ENCODE measurements around the gene ARMC9. TPM values are rescaled to one million over a fixed set of nuclear protein-coding genes. Genes with fewer than 3 reads are reported as not detected.
A peak's percentile ranks its signal among the peaks of the same experiment; 100 is the strongest.

ARMC9 gene
- total RNA-seq, 2 donors from 2014 or later = 1.6 to 2.0 TPM

DNA sequence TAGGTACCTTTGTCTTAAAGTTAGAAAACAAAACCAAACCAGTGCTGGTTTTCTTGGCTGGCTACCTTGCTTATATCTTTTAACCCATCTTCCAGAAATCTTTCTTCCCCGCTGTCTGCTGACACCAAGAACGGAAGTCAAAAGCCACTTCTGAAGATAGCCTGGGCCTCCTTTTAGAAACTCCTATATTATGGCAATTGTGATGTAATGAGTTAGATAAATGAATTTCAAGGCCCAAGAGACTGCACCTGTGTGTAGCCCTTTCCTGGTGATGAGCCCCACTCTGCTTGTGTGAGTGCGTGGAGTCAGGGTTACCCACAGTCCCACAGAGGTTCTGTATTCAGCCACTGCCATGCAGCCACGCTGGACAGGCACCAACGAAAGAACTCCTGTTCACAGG is 60.7 kb downstream of the ARMC9 start:
- Mint-ChIP-seq H3K9me3 (no peaks in the 10 kb centered on the region), H3K36me3 (ENCODE audit: low read depth) (no peaks in the 10 kb centered on the region), H3K27me3 (peaks cover 14% of the 10 kb centered on the region), H3K27ac (no peak overlapping the region), H3K4me3 (no peak overlapping the region), H3K4me1 (peaks cover 4% of the 10 kb centered on the region)
- ATAC-seq (replicated peaks) = peak; percentile 11

DNA sequence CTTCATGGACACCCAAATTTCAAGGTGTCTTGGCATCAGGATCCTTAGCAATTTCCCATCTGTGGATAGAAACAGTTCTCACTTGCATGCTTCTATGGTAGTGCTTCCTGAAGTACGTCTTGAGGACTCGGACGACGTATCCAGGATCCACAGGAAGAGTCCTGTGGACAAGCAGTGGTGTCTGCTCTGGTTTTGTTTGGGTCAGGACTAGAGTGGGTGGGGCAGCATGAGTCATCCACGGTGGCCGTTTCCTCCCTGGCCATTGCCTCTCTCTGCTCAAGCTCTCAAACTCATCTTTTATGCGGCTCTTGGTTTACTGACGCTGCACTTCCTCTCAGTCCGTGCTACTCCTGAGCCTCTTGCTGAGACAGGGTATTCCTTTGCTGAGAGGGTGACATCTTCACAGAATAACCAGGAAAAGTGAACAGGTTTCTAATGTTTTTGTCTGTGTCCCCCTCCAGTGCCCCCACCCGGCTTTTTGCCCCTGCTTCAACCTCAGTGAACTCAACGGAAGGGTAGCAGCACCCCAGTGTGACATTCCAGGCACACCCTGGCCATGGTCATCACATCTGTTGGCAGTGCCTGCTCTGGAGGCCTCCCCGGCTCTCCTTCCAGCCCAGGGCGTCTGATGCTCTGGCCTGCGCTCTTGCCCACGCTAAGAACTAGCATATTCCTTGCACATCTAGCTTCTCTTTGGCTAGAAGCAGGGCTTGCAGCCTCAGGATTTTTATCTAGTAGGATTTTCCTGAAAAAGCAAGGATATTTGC is 62.2 kb downstream of the ARMC9 start:
- ATAC-seq (replicated peaks) = no peak
- Mint-ChIP-seq H3K36me3 (ENCODE audit: low read depth) (no peaks in the 10 kb centered on the region), H3K27me3 (peaks cover 14% of the 10 kb centered on the region), H3K4me1 (peaks cover 4% of the 10 kb centered on the region), H3K9me3 (no peaks in the 10 kb centered on the region), H3K4me3 (no peak overlapping the region), H3K27ac (no peak overlapping the region)

DNA sequence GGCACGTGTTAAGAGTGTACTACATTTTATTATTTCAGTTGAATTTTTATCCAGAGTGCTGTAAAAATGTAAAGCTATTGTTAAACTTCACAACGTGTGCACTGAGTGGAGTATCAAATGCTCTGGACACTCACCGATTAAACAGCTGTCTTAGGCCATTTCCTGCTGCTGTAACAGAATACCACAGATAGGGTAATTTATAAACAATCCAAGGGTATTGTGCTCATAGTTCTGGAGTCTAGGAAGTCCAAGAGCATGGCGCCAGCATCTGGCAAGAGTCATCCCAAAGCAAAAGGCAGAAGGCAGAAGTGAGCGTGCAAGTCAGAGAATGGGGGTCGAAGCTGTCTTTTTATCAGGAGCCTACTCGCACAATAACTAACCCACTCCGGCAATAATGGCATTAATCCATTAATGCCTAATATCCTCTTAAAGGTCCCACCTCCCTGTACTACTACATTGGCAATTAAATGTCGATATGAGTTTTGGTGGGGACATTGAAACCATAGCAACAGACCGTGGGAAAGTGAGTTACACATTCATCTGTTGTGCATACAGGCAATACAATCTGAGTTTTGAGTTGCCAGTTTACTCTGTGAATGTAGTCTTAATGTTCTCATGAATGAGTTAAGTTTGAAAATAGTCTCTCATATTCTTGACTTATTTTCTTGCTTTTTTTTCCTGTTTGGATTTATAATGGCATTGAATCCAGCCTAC is 64.8 kb downstream of the ARMC9 start:
- Mint-ChIP-seq H3K27ac (no peak overlapping the region), H3K27me3 (peaks cover 9% of the 10 kb centered on the region), H3K9me3 (no peaks in the 10 kb centered on the region), H3K36me3 (ENCODE audit: low read depth) (no peaks in the 10 kb centered on the region), H3K4me3 (no peak overlapping the region), H3K4me1 (peaks cover 4% of the 10 kb centered on the region)
- no peak for ATAC-seq (replicated peaks)

DNA sequence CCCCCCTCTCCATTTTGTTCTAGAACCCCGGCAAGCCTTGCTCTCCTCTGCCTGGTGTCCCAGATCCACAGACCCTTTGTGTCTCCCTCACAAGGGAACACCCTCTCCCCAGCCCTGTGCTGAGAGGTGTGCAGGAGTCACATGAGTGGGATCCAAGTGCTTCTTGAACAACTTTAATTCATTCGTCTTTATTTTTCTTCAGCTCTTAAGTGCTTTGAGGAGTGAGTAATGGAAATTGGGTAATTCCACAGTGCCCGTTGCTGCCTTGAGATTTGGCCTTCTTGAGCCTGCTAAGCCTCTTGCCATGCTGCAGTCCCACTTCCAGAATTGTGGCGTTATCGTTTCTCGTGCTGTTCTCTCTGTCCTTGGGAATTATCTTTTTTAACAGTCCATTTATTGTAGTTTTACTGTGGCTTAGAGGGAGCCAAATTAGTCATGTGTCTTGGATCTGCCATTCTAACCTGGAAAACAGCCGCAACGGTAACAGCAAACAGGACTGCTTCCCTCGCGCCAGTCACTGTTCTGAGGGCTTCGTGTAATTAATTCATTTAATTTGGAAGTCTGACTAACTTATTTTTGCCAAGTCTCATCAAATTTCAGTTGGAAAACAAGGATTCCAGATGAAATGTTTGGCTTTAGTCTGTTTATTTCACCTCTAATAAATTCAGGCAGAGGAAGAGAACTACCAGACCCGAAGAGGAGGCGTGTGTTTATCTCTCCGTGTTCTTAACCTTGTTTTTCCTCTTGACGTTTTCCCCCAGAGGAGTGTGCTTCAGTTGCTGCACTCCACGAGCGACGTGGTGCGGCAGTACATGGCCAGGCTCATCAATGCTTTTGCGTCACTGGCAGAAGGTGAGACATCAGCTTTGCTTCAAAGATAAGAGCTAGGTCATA is 72.0 kb downstream of the ARMC9 start:
- no peaks in the 10 kb centered on the region for H3K4me1 Mint-ChIP-seq
- H3K9me3 Mint-ChIP-seq = no peaks in the 10 kb centered on the region
- H3K27me3 Mint-ChIP-seq = peaks cover 9% of the 10 kb centered on the region
- H3K27ac Mint-ChIP-seq = no peak overlapping the region
- H3K36me3 Mint-ChIP-seq (ENCODE audit: low read depth) = no peaks in the 10 kb centered on the region
- no peak overlapping the region for H3K4me3 Mint-ChIP-seq
- no peak for ATAC-seq (replicated peaks)

DNA sequence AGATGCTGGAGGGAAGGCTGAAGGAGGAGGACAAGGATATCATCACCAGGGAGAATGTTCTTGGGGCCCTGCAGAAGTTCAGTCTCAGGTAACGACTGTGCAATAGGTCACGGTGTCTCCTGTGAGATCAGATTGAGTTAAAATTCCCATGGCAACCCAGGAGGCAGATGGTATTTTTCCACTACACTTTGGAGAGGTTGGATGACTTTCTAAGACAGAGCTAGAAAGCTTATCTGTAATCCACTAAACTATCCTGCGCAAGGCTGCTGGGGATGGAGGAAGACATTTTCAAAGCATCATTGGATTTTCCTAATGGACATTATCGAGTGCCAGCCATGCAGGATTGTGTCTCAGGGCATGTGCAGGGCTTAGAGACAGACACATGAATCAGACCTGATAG is 74.6 kb downstream of the ARMC9 start:
- Mint-ChIP-seq H3K27me3 (peaks cover 12% of the 10 kb centered on the region), H3K36me3 (ENCODE audit: low read depth) (no peaks in the 10 kb centered on the region), H3K27ac (no peak overlapping the region), H3K4me3 (no peak overlapping the region), H3K4me1 (peaks cover 9% of the 10 kb centered on the region), H3K9me3 (no peaks in the 10 kb centered on the region)
- no peak for ATAC-seq (replicated peaks)

DNA sequence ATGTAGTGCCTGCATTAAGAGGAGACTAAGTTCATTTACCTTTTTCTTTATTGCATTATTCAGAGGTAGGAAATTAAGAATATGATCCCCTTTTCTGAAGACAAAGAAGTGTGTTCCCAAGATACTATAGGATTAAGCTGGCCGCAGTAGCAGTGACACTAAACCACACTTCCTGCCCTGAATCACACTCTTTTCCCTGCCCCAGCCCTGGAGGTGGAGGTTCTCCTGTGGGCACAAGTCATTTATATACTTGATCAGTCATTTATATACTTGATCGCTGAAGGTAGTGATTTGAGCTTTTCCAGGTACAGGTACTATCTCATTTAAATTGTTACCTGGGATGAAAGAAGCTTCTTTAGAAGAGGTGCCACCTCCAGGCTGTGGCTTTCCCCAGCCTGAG is 78.6 kb downstream of the ARMC9 start:
- peaks cover 24% of the 10 kb centered on the region for H3K27me3 Mint-ChIP-seq

DNA sequence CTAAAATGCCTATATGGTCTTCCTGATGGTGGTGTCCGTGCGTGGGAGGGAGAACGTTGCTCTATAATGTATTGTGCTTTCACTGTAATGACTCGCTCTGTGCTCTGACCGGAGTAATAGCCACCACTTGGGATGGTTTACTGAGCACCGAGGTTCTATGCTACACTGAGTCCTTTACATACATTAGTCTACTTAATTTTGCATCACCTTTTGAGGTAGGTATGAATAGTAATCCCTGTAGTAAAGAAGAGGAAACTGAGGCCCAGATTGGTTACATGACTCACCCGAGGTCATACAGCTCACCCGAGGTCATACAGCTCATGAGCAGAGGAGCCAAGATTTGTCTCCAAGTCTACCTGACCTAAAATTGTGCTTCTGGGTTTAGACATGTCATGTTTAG is 79.5 kb downstream of the ARMC9 start:
- Mint-ChIP-seq H3K4me3 (no peak overlapping the region), H3K36me3 (ENCODE audit: low read depth) (no peaks in the 10 kb centered on the region), H3K27ac (no peak overlapping the region), H3K27me3 (peaks cover 28% of the 10 kb centered on the region), H3K9me3 (no peaks in the 10 kb centered on the region), H3K4me1 (peaks cover 11% of the 10 kb centered on the region)
- ATAC-seq (replicated peaks) = peak; percentile 83

More for the DNA sequence above, 78.6 kb downstream of the ARMC9 start:
- Mint-ChIP-seq H3K4me1 (peaks cover 11% of the 10 kb centered on the region), H3K36me3 (ENCODE audit: low read depth) (no peaks in the 10 kb centered on the region), H3K27ac (no peak overlapping the region), H3K4me3 (no peak overlapping the region), H3K9me3 (no peaks in the 10 kb centered on the region)
- peak; percentile 78 for ATAC-seq (replicated peaks)

DNA sequence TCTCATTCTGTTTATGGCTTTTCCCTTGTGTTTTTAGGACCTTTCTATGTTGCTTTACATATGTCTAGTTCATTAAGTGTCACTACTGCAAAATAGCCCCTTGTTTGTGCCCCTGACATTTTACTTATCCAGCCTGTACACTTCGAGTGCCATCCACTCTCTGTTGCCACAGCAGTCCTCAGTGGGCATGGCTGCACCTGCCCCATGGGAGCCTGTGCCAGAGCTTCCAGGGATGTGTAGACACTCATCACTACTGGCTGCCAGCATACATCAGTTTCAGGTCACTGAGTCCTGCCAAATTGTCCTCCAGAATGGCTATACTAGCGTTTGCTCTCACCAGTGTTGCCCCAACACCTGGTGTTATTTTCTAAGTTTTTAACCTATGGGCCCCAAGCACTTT is 80.4 kb downstream of the ARMC9 start:
- peaks cover 11% of the 10 kb centered on the region for H3K4me1 Mint-ChIP-seq
- no peak overlapping the region for H3K27ac Mint-ChIP-seq
- H3K9me3 Mint-ChIP-seq = no peaks in the 10 kb centered on the region
- no peak for ATAC-seq (replicated peaks)
- no peaks in the 10 kb centered on the region for H3K36me3 Mint-ChIP-seq (ENCODE audit: low read depth)
- H3K27me3 Mint-ChIP-seq = peaks cover 27% of the 10 kb centered on the region
- H3K4me3 Mint-ChIP-seq = no peak overlapping the region

DNA sequence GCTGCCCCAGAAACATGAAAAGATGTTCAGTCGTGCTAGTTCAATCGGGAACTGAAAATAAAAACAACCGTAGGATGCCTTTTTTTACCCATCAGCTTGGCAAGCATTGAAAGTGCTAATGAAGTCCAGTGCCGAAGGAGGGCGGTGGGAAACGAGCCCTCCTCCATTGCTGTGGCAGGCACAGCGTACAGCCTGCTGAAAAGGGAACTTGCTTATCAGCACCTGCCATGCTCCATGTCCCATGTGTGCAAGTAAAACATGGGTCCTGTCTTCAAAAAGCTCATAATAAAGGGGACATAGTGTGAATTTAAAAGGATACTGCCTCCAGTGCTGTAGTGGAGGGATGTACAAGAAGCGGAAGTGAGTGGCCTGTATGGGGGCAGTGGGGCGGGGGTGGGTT is 82.4 kb downstream of the ARMC9 start:
- H3K36me3 Mint-ChIP-seq (ENCODE audit: low read depth) = no peaks in the 10 kb centered on the region
- no peak overlapping the region for H3K4me3 Mint-ChIP-seq
- no peak overlapping the region for H3K27ac Mint-ChIP-seq
- no peaks in the 10 kb centered on the region for H3K9me3 Mint-ChIP-seq
- H3K4me1 Mint-ChIP-seq = peaks cover 11% of the 10 kb centered on the region
- H3K27me3 Mint-ChIP-seq = peaks cover 29% of the 10 kb centered on the region
- no peak for ATAC-seq (replicated peaks)

DNA sequence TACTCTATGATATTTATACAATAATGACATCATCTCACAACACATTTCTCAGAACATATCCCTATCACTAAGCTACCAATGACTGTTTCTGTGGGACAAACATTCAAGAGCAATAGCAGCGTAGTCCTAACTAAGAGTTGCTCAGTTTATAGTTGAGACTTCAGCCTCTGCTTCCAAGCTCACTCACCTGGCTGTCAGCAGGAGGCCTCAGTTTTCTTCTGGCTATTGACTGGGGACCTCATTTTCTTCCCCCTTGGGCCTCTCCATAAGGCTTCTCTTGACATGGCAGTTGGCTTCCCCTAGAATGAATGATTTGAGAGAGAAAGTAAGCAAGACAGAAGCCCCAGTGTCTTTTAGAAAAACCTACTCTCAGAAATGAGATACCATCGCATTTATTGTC is 85.9 kb downstream of the ARMC9 start:
- no peaks in the 10 kb centered on the region for H3K4me1 Mint-ChIP-seq
- no peak for ATAC-seq (replicated peaks)
- H3K4me3 Mint-ChIP-seq = no peak overlapping the region
- no peaks in the 10 kb centered on the region for H3K9me3 Mint-ChIP-seq
- no peak overlapping the region for H3K27ac Mint-ChIP-seq
- H3K27me3 Mint-ChIP-seq = peaks cover 22% of the 10 kb centered on the region
- no peaks in the 10 kb centered on the region for H3K36me3 Mint-ChIP-seq (ENCODE audit: low read depth)

DNA sequence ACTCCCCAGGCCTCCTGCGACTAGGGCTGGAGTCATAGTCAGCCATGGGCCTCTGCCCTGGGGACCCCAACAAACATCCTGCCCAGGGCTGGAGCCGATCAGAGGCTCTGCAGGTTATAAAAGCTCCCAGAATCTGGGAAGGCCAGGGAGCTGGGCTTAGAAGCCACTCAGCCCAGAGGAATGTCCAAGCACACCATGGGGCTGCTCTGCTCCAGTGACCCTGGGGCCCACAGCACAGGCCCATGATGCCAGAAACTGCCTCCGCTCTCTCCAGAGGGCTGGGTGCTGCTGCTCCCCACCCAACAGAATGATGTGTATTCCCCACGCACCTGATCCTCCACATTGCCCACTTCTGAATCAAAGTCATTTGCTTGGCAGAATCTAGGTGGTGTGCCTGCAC is 88.5 kb downstream of the ARMC9 start:
- no peak for ATAC-seq (replicated peaks)
- H3K36me3 Mint-ChIP-seq (ENCODE audit: low read depth) = no peaks in the 10 kb centered on the region

DNA sequence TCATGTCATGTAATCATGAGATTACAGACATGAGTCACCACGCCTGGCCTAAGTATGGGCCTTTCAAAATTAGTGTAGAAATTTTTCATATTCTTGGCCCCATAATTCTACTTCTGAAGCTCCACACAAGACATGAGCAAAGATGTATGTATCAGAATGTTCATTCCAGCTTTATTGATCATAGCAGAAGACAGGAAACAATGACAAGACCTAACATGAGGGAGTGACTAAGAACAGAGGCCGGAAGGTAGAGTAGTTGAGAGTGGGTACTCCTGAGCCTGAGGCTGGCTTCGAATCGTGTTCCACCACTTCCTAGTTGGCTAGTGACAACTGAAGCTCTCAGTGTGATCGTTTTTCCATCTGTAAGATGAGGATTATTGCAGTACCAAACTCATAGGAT is 89.3 kb downstream of the ARMC9 start:
- Mint-ChIP-seq H3K9me3 (no peaks in the 10 kb centered on the region), H3K4me3 (no peak overlapping the region), H3K4me1 (no peaks in the 10 kb centered on the region), H3K36me3 (ENCODE audit: low read depth) (no peaks in the 10 kb centered on the region), H3K27me3 (peaks cover 7% of the 10 kb centered on the region), H3K27ac (no peak overlapping the region)
- ATAC-seq (replicated peaks) = peak; percentile 24

More for the DNA sequence above, 88.5 kb downstream of the ARMC9 start:
- no peak overlapping the region for H3K27ac Mint-ChIP-seq
- no peaks in the 10 kb centered on the region for H3K9me3 Mint-ChIP-seq
- H3K4me1 Mint-ChIP-seq = no peaks in the 10 kb centered on the region
- H3K27me3 Mint-ChIP-seq = peaks cover 8% of the 10 kb centered on the region
- H3K4me3 Mint-ChIP-seq = no peak overlapping the region

DNA sequence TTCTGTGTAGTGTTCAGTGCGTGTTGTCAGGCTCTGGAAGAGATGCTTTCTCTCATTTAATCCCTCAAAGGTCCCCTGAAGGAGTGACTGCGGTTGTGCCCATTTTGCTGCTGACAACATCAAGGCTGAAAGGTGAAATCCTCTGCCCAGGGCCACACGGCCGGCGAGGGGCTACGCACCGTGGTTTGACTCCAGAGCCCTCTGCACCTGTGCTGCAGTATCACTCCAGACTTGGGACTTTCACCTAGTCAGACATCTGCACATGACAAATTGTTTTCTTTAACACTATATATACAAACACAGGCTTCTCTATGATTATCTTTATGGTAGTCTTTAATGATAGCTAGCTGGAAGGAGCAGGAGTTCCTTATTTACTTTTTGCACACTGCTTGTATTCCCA is 90.2 kb downstream of the ARMC9 start:
- no peaks in the 10 kb centered on the region for H3K36me3 Mint-ChIP-seq (ENCODE audit: low read depth)
- H3K27me3 Mint-ChIP-seq = peaks cover 4% of the 10 kb centered on the region
- H3K4me3 Mint-ChIP-seq = no peak overlapping the region
- no peaks in the 10 kb centered on the region for H3K9me3 Mint-ChIP-seq
- H3K4me1 Mint-ChIP-seq = no peaks in the 10 kb centered on the region
- ATAC-seq (replicated peaks) = no peak
- H3K27ac Mint-ChIP-seq = no peak overlapping the region

DNA sequence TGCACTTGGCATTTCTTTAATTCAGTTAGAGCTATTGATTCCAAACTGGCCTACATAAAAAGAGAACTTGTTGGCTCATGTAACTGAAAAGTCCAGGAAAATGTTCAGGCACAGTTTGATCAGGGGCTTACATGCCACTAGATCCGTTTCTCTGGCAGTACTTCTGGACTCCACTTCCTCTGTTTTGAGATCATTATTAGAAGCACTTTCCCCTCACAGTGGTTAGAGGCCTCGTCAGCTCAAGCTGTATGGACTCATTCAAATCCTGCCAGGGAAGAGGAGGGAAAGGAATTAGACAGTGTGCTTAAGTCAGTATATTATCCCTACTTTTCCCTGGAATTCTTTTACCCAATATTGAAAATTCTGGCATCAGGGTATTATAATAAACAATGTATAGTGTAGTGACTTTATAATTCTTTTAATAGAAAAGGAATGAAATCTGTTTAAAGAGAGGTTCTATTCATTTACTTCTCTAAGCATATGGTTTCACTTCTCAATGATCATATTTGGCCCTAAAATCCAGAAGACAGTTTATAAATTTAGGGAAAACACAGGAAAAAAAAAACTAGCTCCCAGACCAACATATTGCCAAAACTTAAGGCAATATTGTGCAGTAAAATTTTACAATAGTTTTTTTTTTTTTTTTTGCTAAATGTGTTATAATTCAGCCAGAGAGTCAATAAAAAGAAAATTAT is 92.0 kb downstream of the ARMC9 start:
- Mint-ChIP-seq H3K36me3 (ENCODE audit: low read depth) (no peaks in the 10 kb centered on the region), H3K4me3 (no peak overlapping the region), H3K4me1 (no peaks in the 10 kb centered on the region), H3K27me3 (no peaks in the 10 kb centered on the region), H3K9me3 (no peaks in the 10 kb centered on the region), H3K27ac (no peak overlapping the region)
- ATAC-seq (replicated peaks) = no peak
